Measurements from ENCODE around the gene WLS. TPM values are rescaled to one million over a fixed set of nuclear protein-coding genes. Genes with fewer than 3 reads are reported as not detected.
A peak's percentile ranks its signal among the peaks of the same experiment; 100 is the strongest.

Gene WLS
- total and polyA plus RNA-seq, 2 experiments from 2014 or later, result 113 to 114 TPM

- Histone ChIP-seq H3K4me1 (ENCODE audit: low read depth) (no peaks in the 10 kb centered on the region), H3K9me3 (ENCODE audit: low read depth) (no peaks in the 10 kb centered on the region), H3K27me3 (no peaks in the 10 kb centered on the region), H3K36me3 (peaks cover 2% of the 10 kb centered on the region), H3K27ac (no peak overlapping the region), H3K4me3 (no peak overlapping the region)
- TF ChIP-seq CTCF (IDR thresholded peaks at IDR 0.05; ENCODE audit: low read depth, low read length), result no peak
- peak in 1 of 2 donors; percentile 34 for DNase-seq (ENCODE audit: low read depth in 1 of 2, low spot score in 1 of 2)
Observed at GRCh38 chr1:68103011-68103545, 129.2 kb downstream of the WLS start.

GRCh38 chr1:68101829-68102228 is 130.5 kb downstream of the WLS start:
- Histone ChIP-seq H3K36me3 (peaks cover 2% of the 10 kb centered on the region), H3K4me1 (ENCODE audit: low read depth) (no peaks in the 10 kb centered on the region), H3K4me3 (no peak overlapping the region), H3K9me3 (ENCODE audit: low read depth) (no peaks in the 10 kb centered on the region), H3K27ac (no peak overlapping the region), H3K27me3 (no peaks in the 10 kb centered on the region)
- TF ChIP-seq CTCF (IDR thresholded peaks at IDR 0.05; ENCODE audit: low read depth, low read length), result no peak
- DNase-seq (ENCODE audit: low read depth in 1 of 2, low spot score in 1 of 2), result no peak

GRCh38 chr1:68100571-68100970 is 131.8 kb downstream of the WLS start:
- Histone ChIP-seq H3K27ac (no peak overlapping the region), H3K4me3 (no peak overlapping the region), H3K36me3 (no peaks in the 10 kb centered on the region), H3K9me3 (ENCODE audit: low read depth) (no peaks in the 10 kb centered on the region), H3K27me3 (no peaks in the 10 kb centered on the region), H3K4me1 (ENCODE audit: low read depth) (no peaks in the 10 kb centered on the region)
- TF ChIP-seq CTCF (IDR thresholded peaks at IDR 0.05; ENCODE audit: low read depth, low read length), result no peak
- DNase-seq (ENCODE audit: low read depth in 1 of 2, low spot score in 1 of 2), result no peak

- no peaks in the 10 kb centered on the region for H3K4me1 ChIP-seq (ENCODE audit: low read depth)
- H3K36me3 ChIP-seq, result no peaks in the 10 kb centered on the region
- peak in 1 of 2 donors; percentile 39 for DNase-seq (ENCODE audit: low read depth in 1 of 2, low spot score in 1 of 2)
- H3K4me3 ChIP-seq, result no peak overlapping the region
- no peaks in the 10 kb centered on the region for H3K9me3 ChIP-seq (ENCODE audit: low read depth)
- H3K27ac ChIP-seq, result no peak overlapping the region
- TF ChIP-seq CTCF (IDR thresholded peaks at IDR 0.05; ENCODE audit: low read depth, low read length), result no peak
- no peaks in the 10 kb centered on the region for H3K27me3 ChIP-seq
Observed at GRCh38 chr1:68093737-68094136, 138.6 kb downstream of the WLS start.

GRCh38 chr1:68087184-68087583 is 145.1 kb downstream of the WLS start:
- peak in 1 of 2 donors; percentile 14 for DNase-seq (ENCODE audit: low read depth in 1 of 2, low spot score in 1 of 2)
- no peaks in the 10 kb centered on the region for H3K27me3 ChIP-seq
- no peaks in the 10 kb centered on the region for H3K36me3 ChIP-seq
- no peak overlapping the region for H3K4me3 ChIP-seq
- TF ChIP-seq CTCF (IDR thresholded peaks at IDR 0.05; ENCODE audit: low read depth, low read length), result no peak
- no peak overlapping the region for H3K27ac ChIP-seq
- H3K4me1 ChIP-seq (ENCODE audit: low read depth), result no peaks in the 10 kb centered on the region
- H3K9me3 ChIP-seq (ENCODE audit: low read depth), result no peaks in the 10 kb centered on the region

All from cardiac muscle cell (in vitro differentiated cells and primary cell).